ENCODE results near the gene GHR. TPM values are rescaled to one million over a fixed set of nuclear protein-coding genes. Genes with fewer than 3 reads are reported as not detected.
"Not testable (repeated sequence)": the region's sequence is repeated elsewhere in the genome, so short reads cannot be mapped to it uniquely, and the experiment has no call there.

GHR gene
- polyA plus RNA-seq, 1 donor = 10.5 TPM

GRCh38 chr5:42650084-42650483 is 226.8 kb downstream of the GHR start:
- DNase-seq = no peak
- Histone ChIP-seq H3K4me1 (ENCODE audit: control insufficient read depth, insufficient read depth, low read length) (no peaks in the 10 kb centered on the region), H3K27ac (ENCODE audit: low read length) (no peak overlapping the region), H3K9me3 (ENCODE audit: control insufficient read depth, low read depth, low read length) (no peaks in the 10 kb centered on the region), H3K36me3 (ENCODE audit: control insufficient read depth, insufficient read depth, low read length) (no peaks in the 10 kb centered on the region), H3K27me3 (ENCODE audit: control insufficient read depth, insufficient read depth, low read length) (no peaks in the 10 kb centered on the region), H3K4me3 (ENCODE audit: low read length) (no peak overlapping the region)
- 86% methylated on average over 2 of the region's 3 CpGs for WGBS (ENCODE audit: insufficient coverage, low lambda C conversion rate)

- H3K27me3 ChIP-seq (ENCODE audit: control insufficient read depth, insufficient read depth, low read length) = no peaks in the 10 kb centered on the region
- no peaks in the 10 kb centered on the region for H3K9me3 ChIP-seq (ENCODE audit: control insufficient read depth, low read depth, low read length)
- no peak overlapping the region for H3K27ac ChIP-seq (ENCODE audit: low read length)
- no peaks in the 10 kb centered on the region for H3K36me3 ChIP-seq (ENCODE audit: control insufficient read depth, insufficient read depth, low read length)
- WGBS (ENCODE audit: insufficient coverage, low lambda C conversion rate) = 78% methylated on average over 1 of the region's 2 CpGs
- no peaks in the 10 kb centered on the region for H3K4me1 ChIP-seq (ENCODE audit: control insufficient read depth, insufficient read depth, low read length)
- no peak for DNase-seq
- H3K4me3 ChIP-seq (ENCODE audit: low read length) = no peak overlapping the region
Observed at GRCh38 chr5:42653705-42654104, 230.5 kb downstream of the GHR start.

GRCh38 chr5:42654645-42655044 is 231.4 kb downstream of the GHR start:
- Histone ChIP-seq H3K27me3 (ENCODE audit: control insufficient read depth, insufficient read depth, low read length) (no peaks in the 10 kb centered on the region), H3K9me3 (ENCODE audit: control insufficient read depth, low read depth, low read length) (no peaks in the 10 kb centered on the region), H3K4me1 (ENCODE audit: control insufficient read depth, insufficient read depth, low read length) (no peaks in the 10 kb centered on the region), H3K27ac (ENCODE audit: low read length) (no peak overlapping the region), H3K36me3 (ENCODE audit: control insufficient read depth, insufficient read depth, low read length) (no peaks in the 10 kb centered on the region), H3K4me3 (ENCODE audit: low read length) (no peak overlapping the region)
- WGBS (ENCODE audit: insufficient coverage, low lambda C conversion rate) = no CpG with 5 or more reads among the region's 2 CpGs
- DNase-seq = no peak

GRCh38 chr5:42655982-42656650 is 232.9 kb downstream of the GHR start:
- Histone ChIP-seq H3K9me3 (ENCODE audit: control insufficient read depth, low read depth, low read length) (no peaks in the 10 kb centered on the region), H3K36me3 (ENCODE audit: control insufficient read depth, insufficient read depth, low read length) (no peaks in the 10 kb centered on the region), H3K4me1 (ENCODE audit: control insufficient read depth, insufficient read depth, low read length) (no peaks in the 10 kb centered on the region), H3K4me3 (ENCODE audit: low read length) (no peak overlapping the region), H3K27me3 (ENCODE audit: control insufficient read depth, insufficient read depth, low read length) (no peaks in the 10 kb centered on the region), H3K27ac (ENCODE audit: low read length) (no peak overlapping the region)
- DNase-seq = no peak
- 85% methylated on average over 2 of the region's 3 CpGs for WGBS (ENCODE audit: insufficient coverage, low lambda C conversion rate)

GRCh38 chr5:42656651-42657015 is 233.4 kb downstream of the GHR start:
- no peaks in the 10 kb centered on the region for H3K4me1 ChIP-seq (ENCODE audit: control insufficient read depth, insufficient read depth, low read length)
- H3K36me3 ChIP-seq (ENCODE audit: control insufficient read depth, insufficient read depth, low read length) = no peaks in the 10 kb centered on the region
- H3K9me3 ChIP-seq (ENCODE audit: control insufficient read depth, low read depth, low read length) = no peaks in the 10 kb centered on the region
- H3K27ac ChIP-seq (ENCODE audit: low read length) = no peak overlapping the region
- no peak overlapping the region for H3K4me3 ChIP-seq (ENCODE audit: low read length)
- no peak for DNase-seq
- H3K27me3 ChIP-seq (ENCODE audit: control insufficient read depth, insufficient read depth, low read length) = no peaks in the 10 kb centered on the region

- H3K27ac ChIP-seq (ENCODE audit: low read length); H3K4me3 ChIP-seq (ENCODE audit: low read length); H3K27me3 ChIP-seq (ENCODE audit: control insufficient read depth, insufficient read depth, low read length); H3K9me3 ChIP-seq (ENCODE audit: control insufficient read depth, low read depth, low read length); H3K4me1 ChIP-seq (ENCODE audit: control insufficient read depth, insufficient read depth, low read length); DNase-seq; H3K36me3 ChIP-seq (ENCODE audit: control insufficient read depth, insufficient read depth, low read length): not testable (repeated sequence)
- no CpG with 5 or more reads among the region's 13 CpGs for WGBS (ENCODE audit: insufficient coverage, low lambda C conversion rate)
Observed at GRCh38 chr5:42659869-42660268, 236.6 kb downstream of the GHR start.

GRCh38 chr5:42665857-42666256 is 242.6 kb downstream of the GHR start:
- no CpG with 5 or more reads among the region's 3 CpGs for WGBS (ENCODE audit: insufficient coverage, low lambda C conversion rate)
- H3K36me3 ChIP-seq (ENCODE audit: control insufficient read depth, insufficient read depth, low read length) = no peaks in the 10 kb centered on the region
- no peaks in the 10 kb centered on the region for H3K4me1 ChIP-seq (ENCODE audit: control insufficient read depth, insufficient read depth, low read length)
- no peak for DNase-seq
- H3K4me3 ChIP-seq (ENCODE audit: low read length) = no peak overlapping the region
- no peaks in the 10 kb centered on the region for H3K27me3 ChIP-seq (ENCODE audit: control insufficient read depth, insufficient read depth, low read length)
- no peaks in the 10 kb centered on the region for H3K9me3 ChIP-seq (ENCODE audit: control insufficient read depth, low read depth, low read length)
- no peak overlapping the region for H3K27ac ChIP-seq (ENCODE audit: low read length)

GRCh38 chr5:42666869-42667268 is 243.6 kb downstream of the GHR start:
- H3K36me3 ChIP-seq (ENCODE audit: control insufficient read depth, insufficient read depth, low read length) = no peaks in the 10 kb centered on the region
- peaks cover 5% of the 10 kb centered on the region for H3K9me3 ChIP-seq (ENCODE audit: control insufficient read depth, low read depth, low read length)
- no peaks in the 10 kb centered on the region for H3K4me1 ChIP-seq (ENCODE audit: control insufficient read depth, insufficient read depth, low read length)
- WGBS (ENCODE audit: insufficient coverage, low lambda C conversion rate) = 80% methylated on average over 1 of the region's 3 CpGs
- no peak overlapping the region for H3K4me3 ChIP-seq (ENCODE audit: low read length)
- H3K27me3 ChIP-seq (ENCODE audit: control insufficient read depth, insufficient read depth, low read length) = no peaks in the 10 kb centered on the region
- H3K27ac ChIP-seq (ENCODE audit: low read length) = no peak overlapping the region
- no peak for DNase-seq

GRCh38 chr5:42668254-42668653 is 245.0 kb downstream of the GHR start:
- no peak overlapping the region for H3K4me3 ChIP-seq (ENCODE audit: low read length)
- H3K27me3 ChIP-seq (ENCODE audit: control insufficient read depth, insufficient read depth, low read length) = no peaks in the 10 kb centered on the region
- no peaks in the 10 kb centered on the region for H3K4me1 ChIP-seq (ENCODE audit: control insufficient read depth, insufficient read depth, low read length)
- peaks cover 5% of the 10 kb centered on the region for H3K9me3 ChIP-seq (ENCODE audit: control insufficient read depth, low read depth, low read length)
- no peak for DNase-seq
- no peak overlapping the region for H3K27ac ChIP-seq (ENCODE audit: low read length)
- no peaks in the 10 kb centered on the region for H3K36me3 ChIP-seq (ENCODE audit: control insufficient read depth, insufficient read depth, low read length)
- 86% methylated on average over 2 of the region's 2 CpGs for WGBS (ENCODE audit: insufficient coverage, low lambda C conversion rate)

GRCh38 chr5:42672925-42673324 is 249.7 kb downstream of the GHR start:
- Histone ChIP-seq H3K36me3 (ENCODE audit: control insufficient read depth, insufficient read depth, low read length) (no peaks in the 10 kb centered on the region), H3K4me3 (ENCODE audit: low read length) (no peak overlapping the region), H3K9me3 (ENCODE audit: control insufficient read depth, low read depth, low read length) (peaks cover 5% of the 10 kb centered on the region), H3K4me1 (ENCODE audit: control insufficient read depth, insufficient read depth, low read length) (no peaks in the 10 kb centered on the region), H3K27me3 (ENCODE audit: control insufficient read depth, insufficient read depth, low read length) (no peaks in the 10 kb centered on the region), H3K27ac (ENCODE audit: low read length) (no peak overlapping the region)
- WGBS (ENCODE audit: insufficient coverage, low lambda C conversion rate) = 100% methylated on average over 2 of the region's 4 CpGs
- no peak for DNase-seq

GRCh38 chr5:42675602-42676001 is 252.4 kb downstream of the GHR start:
- Histone ChIP-seq H3K27ac (ENCODE audit: low read length) (no peak overlapping the region), H3K36me3 (ENCODE audit: control insufficient read depth, insufficient read depth, low read length) (no peaks in the 10 kb centered on the region), H3K4me1 (ENCODE audit: control insufficient read depth, insufficient read depth, low read length) (no peaks in the 10 kb centered on the region), H3K9me3 (ENCODE audit: control insufficient read depth, low read depth, low read length) (peaks cover 5% of the 10 kb centered on the region), H3K27me3 (ENCODE audit: control insufficient read depth, insufficient read depth, low read length) (no peaks in the 10 kb centered on the region), H3K4me3 (ENCODE audit: low read length) (no peak overlapping the region)
- DNase-seq = no peak
